Karpas-422 (cell line): Measurements from ENCODE around the gene WDR48. TPM values are rescaled to one million over a fixed set of nuclear protein-coding genes. Genes with fewer than 3 reads are reported as not detected.
A peak's percentile ranks its signal among the peaks of the same experiment; 100 is the strongest.

Source experiments
- DNase-seq: peaks from one replicate; pipeline ENCODE4 v3.0.0-alpha.2; 2015
- H2AFZ ChIP-seq: fragments of 200-600 bp; sonication (generic); 2 replicates; pipeline ENCODE4 v1.6.1; 2014; ENCODE audit warnings: antibody characterized with exemption, low read length, mixed read lengths
- H3K27ac ChIP-seq: fragments of 200-600 bp; sonication (generic); 2 replicates; pipeline ENCODE4 v1.5.1; 2014; ENCODE audit warnings: mild to moderate bottlenecking, low read length, moderate library complexity
- H3K27me3 ChIP-seq: fragments of 200-600 bp; sonication (generic); 2 replicates; pipeline ENCODE4 v1.6.1; 2014; ENCODE audit warnings: low read length, mixed read lengths
- H3K36me3 ChIP-seq: fragments of 200-600 bp; sonication (generic); 2 replicates; pipeline ENCODE4 v1.6.1; 2014; ENCODE audit warnings: low read length, mixed read lengths; ENCODE audit not compliant: insufficient read depth
- H3K4me1 ChIP-seq: fragments of 200-600 bp; sonication (generic); 2 replicates; pipeline ENCODE4 v1.6.1; 2014; ENCODE audit warnings: mild to moderate bottlenecking, low read length, mixed read lengths
- H3K4me2 ChIP-seq: fragments of 200-600 bp; sonication (generic); 2 replicates; pipeline ENCODE4 v1.6.1; 2014; ENCODE audit warnings: low read length, low read depth, mild to moderate bottlenecking; ENCODE audit not compliant: poor library complexity, severe bottlenecking
- H3K4me3 ChIP-seq: fragments of 200-600 bp; sonication (generic); 2 replicates; pipeline ENCODE4 v1.5.1; 2014; ENCODE audit warnings: mild to moderate bottlenecking, antibody characterized with exemption, low read length, mixed read lengths
- H3K79me2 ChIP-seq: fragments of 200-600 bp; sonication (generic); 2 replicates; pipeline ENCODE4 v1.6.1; 2014; ENCODE audit warnings: mild to moderate bottlenecking, low read length, mixed read lengths
- H3K9ac ChIP-seq: fragments of 200-600 bp; sonication (generic); 2 replicates; pipeline ENCODE4 v1.6.0; 2014; ENCODE audit warnings: low read length
- H3K9me2 ChIP-seq: fragments of 200-600 bp; sonication (generic), shearing (Covaris generic); replicated peaks from 2 replicates; pipeline ENCODE4 v1.6.0; 2014; ENCODE audit warnings: mild to moderate bottlenecking, low read length, moderate library complexity; ENCODE audit not compliant: insufficient read depth
- H3K9me3 ChIP-seq: fragments of 300-700, 200-600 bp; sonication (generic); 2 replicates; pipeline ENCODE4 v1.6.1; 2014; ENCODE audit warnings: low read length, mixed read lengths
- H4K20me1 ChIP-seq: fragments of 200-600 bp; sonication (generic); 2 replicates; pipeline ENCODE4 v1.6.1; 2014; ENCODE audit warnings: mild to moderate bottlenecking, antibody characterized with exemption, low read length, low read depth; ENCODE audit not compliant: insufficient read depth
- total RNA-seq: library from RNA; depleted of rRNA; stranded (reverse); fragments of >200 nt; shearing (Covaris generic); gene quantifications from 2 replicates; pipeline ENCODE4 v1.2.3, GENCODE V29; 2014; ENCODE audit warnings: low replicate concordance

The WDR48 gene
- total RNA-seq, 1 experiment from 2014 or later = 27.7 TPM

DNA sequence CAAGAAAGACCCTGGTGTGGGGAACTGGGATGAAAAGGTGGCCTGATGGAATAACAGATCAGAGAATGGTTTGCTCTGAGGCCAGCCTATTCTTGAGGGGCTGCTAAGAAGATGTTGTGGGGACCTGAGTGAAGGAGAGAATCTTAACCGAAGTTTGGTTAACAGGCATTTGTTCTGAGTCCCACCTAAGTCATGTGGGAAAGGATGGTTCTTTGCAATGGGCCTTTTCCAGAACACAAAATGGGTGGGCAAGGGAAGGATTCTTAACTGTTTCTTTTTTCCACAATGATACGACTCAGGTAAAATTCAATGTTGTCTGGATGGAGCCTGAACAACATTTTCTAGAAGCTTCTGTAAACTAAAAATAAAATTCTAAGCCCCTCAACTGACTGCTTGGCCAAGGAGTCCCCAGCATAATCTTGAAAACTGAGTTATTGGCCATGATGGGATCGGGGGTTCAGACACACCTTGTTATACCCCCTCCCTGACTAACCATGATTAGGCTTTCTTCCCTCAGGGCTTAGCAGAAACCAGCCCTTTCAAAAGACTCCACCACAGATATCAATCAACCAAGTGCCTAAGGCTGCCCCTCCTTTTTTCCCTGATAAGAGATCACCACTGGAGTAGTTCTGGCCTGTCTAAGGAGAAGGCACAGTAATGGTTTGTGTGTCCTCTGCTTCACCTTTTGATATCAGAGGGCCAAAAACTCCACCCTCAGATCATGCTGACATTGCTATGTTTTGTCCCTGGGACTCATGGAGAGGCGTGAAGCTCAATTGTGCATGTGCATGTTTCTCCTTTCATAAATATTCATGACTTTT, 30.1 kb upstream of the WDR48 start:
- Histone ChIP-seq H3K27me3 (no peaks in the 10 kb centered on the region), H3K36me3 (no peaks in the 10 kb centered on the region), H3K9ac (no peak overlapping the region), H3K27ac (no peak overlapping the region), H4K20me1 (no peaks in the 10 kb centered on the region), H3K9me3 (no peaks in the 10 kb centered on the region), H3K4me1 (no peaks in the 10 kb centered on the region), H3K79me2 (no peaks in the 10 kb centered on the region), H3K4me2 (no peak overlapping the region), H3K9me2 (no peaks in the 10 kb centered on the region), H2AFZ (no peak overlapping the region), H3K4me3 (no peak overlapping the region)
- DNase-seq = no peak

DNA sequence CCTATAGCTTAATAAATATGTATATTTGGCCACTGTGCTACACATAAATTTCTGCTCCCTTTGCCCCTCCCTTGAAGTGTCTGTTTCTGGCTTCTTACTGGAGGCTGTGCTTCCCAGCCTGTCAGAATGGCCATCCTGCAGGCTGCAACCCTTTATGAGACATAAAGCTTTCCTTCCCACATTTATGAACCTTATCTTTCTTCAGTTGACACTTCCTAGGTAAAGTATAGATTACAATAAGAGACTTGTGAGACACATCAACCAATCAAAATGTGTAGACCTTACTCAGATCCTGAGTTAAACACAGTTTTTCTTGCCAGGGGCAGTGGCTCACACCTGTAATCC, 29.6 kb upstream of the WDR48 start:
- no peaks in the 10 kb centered on the region for H3K9me3 ChIP-seq
- H3K4me1 ChIP-seq = no peaks in the 10 kb centered on the region
- no peaks in the 10 kb centered on the region for H3K79me2 ChIP-seq
- no peaks in the 10 kb centered on the region for H3K36me3 ChIP-seq
- no peak for DNase-seq
- H3K27ac ChIP-seq = no peak overlapping the region
- no peak overlapping the region for H3K4me2 ChIP-seq
- H3K9ac ChIP-seq = no peak overlapping the region
- no peak overlapping the region for H2AFZ ChIP-seq
- no peaks in the 10 kb centered on the region for H3K9me2 ChIP-seq
- H3K27me3 ChIP-seq = no peaks in the 10 kb centered on the region
- no peaks in the 10 kb centered on the region for H4K20me1 ChIP-seq
- H3K4me3 ChIP-seq = no peak overlapping the region

- no peaks in the 10 kb centered on the region for H3K9me2 ChIP-seq
- no peaks in the 10 kb centered on the region for H3K36me3 ChIP-seq
- H3K4me2 ChIP-seq = no peak overlapping the region
- no peaks in the 10 kb centered on the region for H4K20me1 ChIP-seq
- H2AFZ ChIP-seq = no peak overlapping the region
- no peak overlapping the region for H3K4me3 ChIP-seq
- H3K9ac ChIP-seq = no peak overlapping the region
- H3K27ac ChIP-seq = no peak overlapping the region
- no peaks in the 10 kb centered on the region; the same call in 1 of the 2 replicates for H3K4me1 ChIP-seq
- no peaks in the 10 kb centered on the region for H3K79me2 ChIP-seq
- no peaks in the 10 kb centered on the region for H3K9me3 ChIP-seq
- DNase-seq = no peak
- no peaks in the 10 kb centered on the region for H3K27me3 ChIP-seq
Measured at GRCh38 chr3:39024497-39024896, 27.3 kb upstream of the WDR48 start.

GRCh38 chr3:39025222-39025970, 26.4 kb upstream of the WDR48 start:
- H3K79me2 ChIP-seq = no peaks in the 10 kb centered on the region
- no peak overlapping the region for H3K4me2 ChIP-seq
- no peaks in the 10 kb centered on the region for H3K27me3 ChIP-seq
- H4K20me1 ChIP-seq = no peaks in the 10 kb centered on the region
- no peak overlapping the region for H3K27ac ChIP-seq
- H3K4me1 ChIP-seq = peaks cover 3% of the 10 kb centered on the region; the same call in 1 of the 2 replicates
- DNase-seq = no peak
- H3K9me2 ChIP-seq = no peaks in the 10 kb centered on the region
- H2AFZ ChIP-seq = no peak overlapping the region
- no peak overlapping the region for H3K4me3 ChIP-seq
- H3K36me3 ChIP-seq = no peaks in the 10 kb centered on the region
- no peaks in the 10 kb centered on the region for H3K9me3 ChIP-seq
- H3K9ac ChIP-seq = no peak overlapping the region

GRCh38 chr3:39028546-39028945, 23.3 kb upstream of the WDR48 start:
- no peak overlapping the region for H2AFZ ChIP-seq
- no peak overlapping the region for H3K4me2 ChIP-seq
- DNase-seq = no peak
- peaks cover 3% of the 10 kb centered on the region; the same call in 1 of the 2 replicates for H3K4me1 ChIP-seq
- no peaks in the 10 kb centered on the region for H3K27me3 ChIP-seq
- H3K36me3 ChIP-seq = no peaks in the 10 kb centered on the region
- H4K20me1 ChIP-seq = no peaks in the 10 kb centered on the region
- H3K4me3 ChIP-seq = no peak overlapping the region
- no peak overlapping the region for H3K27ac ChIP-seq
- no peaks in the 10 kb centered on the region for H3K9me2 ChIP-seq
- no peaks in the 10 kb centered on the region for H3K79me2 ChIP-seq
- no peaks in the 10 kb centered on the region for H3K9me3 ChIP-seq
- no peak overlapping the region for H3K9ac ChIP-seq

GRCh38 chr3:39029556-39029955, 22.3 kb upstream of the WDR48 start:
- H3K4me3 ChIP-seq = no peak overlapping the region
- H3K4me1 ChIP-seq = peaks cover 3% of the 10 kb centered on the region; the same call in 1 of the 2 replicates
- H3K36me3 ChIP-seq = no peaks in the 10 kb centered on the region
- DNase-seq = no peak
- H2AFZ ChIP-seq = no peak overlapping the region
- no peaks in the 10 kb centered on the region for H4K20me1 ChIP-seq
- H3K9me3 ChIP-seq = no peaks in the 10 kb centered on the region
- H3K9me2 ChIP-seq = no peaks in the 10 kb centered on the region
- no peaks in the 10 kb centered on the region for H3K27me3 ChIP-seq
- no peak overlapping the region for H3K27ac ChIP-seq
- no peak overlapping the region for H3K9ac ChIP-seq
- H3K79me2 ChIP-seq = no peaks in the 10 kb centered on the region
- no peak overlapping the region for H3K4me2 ChIP-seq

- H3K9me2 ChIP-seq = no peaks in the 10 kb centered on the region
- H3K4me3 ChIP-seq = no peak overlapping the region
- H3K4me2 ChIP-seq = no peak overlapping the region
- H3K36me3 ChIP-seq = no peaks in the 10 kb centered on the region
- H3K9me3 ChIP-seq = peaks cover 10% of the 10 kb centered on the region
- no peak for DNase-seq
- no peak overlapping the region for H3K27ac ChIP-seq
- no peak overlapping the region for H2AFZ ChIP-seq
- peaks cover 6% of the 10 kb centered on the region; the same call in 1 of the 2 replicates for H3K27me3 ChIP-seq
- H3K79me2 ChIP-seq = no peaks in the 10 kb centered on the region
- H3K4me1 ChIP-seq = no peaks in the 10 kb centered on the region
- H3K9ac ChIP-seq = no peak overlapping the region
- H4K20me1 ChIP-seq = no peaks in the 10 kb centered on the region
Measured at GRCh38 chr3:39038165-39038564, 13.7 kb upstream of the WDR48 start.

DNA sequence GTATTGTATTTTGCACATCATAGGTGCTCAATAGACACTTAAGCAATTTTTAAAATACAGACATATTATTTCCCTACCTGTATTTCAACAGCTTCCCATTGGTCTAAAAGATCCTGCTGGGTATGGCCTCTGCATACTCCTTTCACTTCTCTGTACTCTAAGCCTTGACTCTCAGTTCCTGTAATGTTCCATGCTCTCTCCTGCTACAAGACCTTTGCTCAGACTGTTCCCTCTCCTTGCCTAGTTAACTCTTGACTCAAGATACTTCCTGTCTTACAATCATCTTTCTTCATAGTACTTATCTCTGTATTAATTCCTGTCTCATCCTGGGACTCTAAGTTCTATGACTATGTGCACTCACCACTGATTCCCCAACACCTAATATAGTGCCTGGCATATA, 1.8 kb upstream of the WDR48 start:
- H3K27ac ChIP-seq = no peak overlapping the region
- H3K9me2 ChIP-seq = no peaks in the 10 kb centered on the region
- H3K36me3 ChIP-seq = no peaks in the 10 kb centered on the region
- peaks cover 30% of the 10 kb centered on the region for H3K79me2 ChIP-seq
- H3K4me3 ChIP-seq = no peak overlapping the region
- H3K9me3 ChIP-seq = no peaks in the 10 kb centered on the region
- peaks cover 18% of the 10 kb centered on the region for H3K4me1 ChIP-seq
- no peak for DNase-seq
- H3K9ac ChIP-seq = no peak overlapping the region
- H3K4me2 ChIP-seq = no peak overlapping the region
- no peaks in the 10 kb centered on the region; the same call in 1 of the 2 replicates for H4K20me1 ChIP-seq
- H3K27me3 ChIP-seq = no peaks in the 10 kb centered on the region
- H2AFZ ChIP-seq = peak overlapping the region; percentile 47; the same call in 1 of the 2 replicates
